BE2C (cell line): Measurements from ENCODE around the gene APPL2. TPM values are rescaled to one million over a fixed set of nuclear protein-coding genes. Genes with fewer than 3 reads are reported as not detected.

Experiments used
- DNase-seq: peaks from one replicate; pipeline ENCODE4 v3.0.0-alpha.2; 2020
- H3K27me3 ChIP-seq: fragments of 250-450 bp; sonication (Bioruptor Pico); 2 replicates; pipeline ENCODE4 v1.5.1; 2020; ENCODE audit warnings: mild to moderate bottlenecking
- H3K36me3 ChIP-seq: fragments of 250-450 bp; sonication (Bioruptor Pico); 2 replicates; pipeline ENCODE4 v1.5.1; 2020; ENCODE audit warnings: mild to moderate bottlenecking
- H3K4me1 ChIP-seq: fragments of 250-450 bp; sonication (Bioruptor Pico); 2 replicates; pipeline ENCODE4 v1.5.1; 2020
- H3K4me3 ChIP-seq: 2 replicates; pipeline ENCODE4 v1.5.1; 2011; ENCODE audit warnings: low read depth, low read length
- H3K9me3 ChIP-seq: fragments of 250-450 bp; sonication (Bioruptor Pico); 2 replicates; pipeline ENCODE4 v1.5.1; 2020
- CTCF ChIP-seq: IDR thresholded peaks from 2 replicates; pipeline ENCODE4 v1.5.1; 2012; ENCODE audit warnings: mild to moderate bottlenecking, low read depth, low read length
- polyA plus RNA-seq: library from polyadenylated mRNA; unstranded; fragments of >200 nt; gene quantifications from one replicate; pipeline ENCODE4 v1.2.1, GENCODE V29; 2012; ENCODE audit warnings: low read depth, missing spikeins; ENCODE audit not compliant: insufficient read length, insufficient read depth

APPL2 gene, protein sequence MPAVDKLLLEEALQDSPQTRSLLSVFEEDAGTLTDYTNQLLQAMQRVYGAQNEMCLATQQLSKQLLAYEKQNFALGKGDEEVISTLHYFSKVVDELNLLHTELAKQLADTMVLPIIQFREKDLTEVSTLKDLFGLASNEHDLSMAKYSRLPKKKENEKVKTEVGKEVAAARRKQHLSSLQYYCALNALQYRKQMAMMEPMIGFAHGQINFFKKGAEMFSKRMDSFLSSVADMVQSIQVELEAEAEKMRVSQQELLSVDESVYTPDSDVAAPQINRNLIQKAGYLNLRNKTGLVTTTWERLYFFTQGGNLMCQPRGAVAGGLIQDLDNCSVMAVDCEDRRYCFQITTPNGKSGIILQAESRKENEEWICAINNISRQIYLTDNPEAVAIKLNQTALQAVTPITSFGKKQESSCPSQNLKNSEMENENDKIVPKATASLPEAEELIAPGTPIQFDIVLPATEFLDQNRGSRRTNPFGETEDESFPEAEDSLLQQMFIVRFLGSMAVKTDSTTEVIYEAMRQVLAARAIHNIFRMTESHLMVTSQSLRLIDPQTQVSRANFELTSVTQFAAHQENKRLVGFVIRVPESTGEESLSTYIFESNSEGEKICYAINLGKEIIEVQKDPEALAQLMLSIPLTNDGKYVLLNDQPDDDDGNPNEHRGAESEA
- 11.8 TPM for polyA plus RNA-seq

- peak within 1 kb of the TSS; percentile 87 for H3K4me3 ChIP-seq
- peak; percentile 92 for DNase-seq
- TF ChIP-seq CTCF, result no peak
- peaks cover 2% of the 10 kb centered on the region; the same call in 1 of the 2 replicates for H3K4me1 ChIP-seq
- no peaks in the 10 kb centered on the region for H3K9me3 ChIP-seq
- H3K36me3 ChIP-seq, result no peaks in the 10 kb centered on the region
- no peaks in the 10 kb centered on the region; the same call in 1 of the 2 replicates for H3K27me3 ChIP-seq
These were observed at the start of gene APPL2 for GRCh38 chr12:105235732-105236476. TSS of gene APPL2 (minus strand) at chr12:105236174. CDS start at chr12:105236012, 162 bp downstream.

- DNase-seq, result no peak
- H3K9me3 ChIP-seq, result no peaks in the 10 kb centered on the region
- H3K27me3 ChIP-seq, result peaks cover 24% of the 10 kb centered on the region
- H3K36me3 ChIP-seq, result no peaks in the 10 kb centered on the region
- H3K4me1 ChIP-seq, result no peaks in the 10 kb centered on the region
- no peak for TF ChIP-seq CTCF
- H3K4me3 ChIP-seq, result no peak overlapping the region
These were observed 49.4 kb upstream of the APPL2 start for GRCh38 chr12:105285378-105285777.

GRCh38 chr12:105281694-105282049 lies 45.7 kb upstream of the APPL2 start:
- H3K4me3 ChIP-seq, result no peak overlapping the region
- no peak; the same call in 1 of the 2 replicates for TF ChIP-seq CTCF
- H3K9me3 ChIP-seq, result no peaks in the 10 kb centered on the region
- H3K27me3 ChIP-seq, result peaks cover 24% of the 10 kb centered on the region
- no peaks in the 10 kb centered on the region for H3K36me3 ChIP-seq
- no peak for DNase-seq
- H3K4me1 ChIP-seq, result no peaks in the 10 kb centered on the region

DNA sequence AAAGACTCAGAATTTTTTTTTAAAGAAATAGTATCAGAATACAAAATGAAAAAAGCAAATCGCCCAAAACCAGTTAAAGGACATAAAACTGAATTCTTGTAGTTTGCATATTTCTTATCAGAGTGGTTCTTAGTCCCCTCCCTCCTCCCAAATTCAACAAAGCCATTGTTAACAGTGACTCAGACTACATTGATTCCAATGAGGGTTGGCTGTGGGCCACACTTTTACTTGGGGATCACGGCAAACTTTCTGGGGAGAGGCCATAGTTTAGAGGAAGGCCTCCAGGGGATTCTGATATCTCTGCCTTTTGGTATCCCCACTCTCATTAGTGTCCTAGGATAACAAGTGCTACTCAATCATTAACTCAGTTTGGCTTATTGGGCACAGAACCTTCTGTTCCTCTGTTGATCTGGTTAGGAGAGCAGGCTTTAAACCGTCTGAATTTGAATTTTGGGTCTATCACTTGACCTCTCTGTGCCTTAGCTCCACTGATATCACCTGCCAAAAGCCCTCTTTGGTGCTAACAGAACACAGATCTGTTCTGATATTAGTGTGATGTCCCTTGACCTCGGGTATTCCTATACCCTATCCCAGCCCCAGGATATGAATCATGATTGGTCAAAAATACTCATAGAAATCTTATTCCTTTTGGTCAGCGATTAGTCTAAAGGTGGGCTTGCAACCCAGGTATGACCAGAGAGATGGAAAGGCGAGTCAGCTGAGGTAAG lies 45.2 kb upstream of the APPL2 start:
- Histone ChIP-seq H3K27me3 (peaks cover 20% of the 10 kb centered on the region), H3K9me3 (no peaks in the 10 kb centered on the region), H3K4me1 (no peaks in the 10 kb centered on the region), H3K36me3 (no peaks in the 10 kb centered on the region), H3K4me3 (no peak overlapping the region)
- no peak for DNase-seq
- TF ChIP-seq CTCF, result no peak

GRCh38 chr12:105279460-105280056 lies 43.6 kb upstream of the APPL2 start:
- peak; percentile 19 for DNase-seq
- H3K4me3 ChIP-seq, result no peak overlapping the region
- peaks cover 15% of the 10 kb centered on the region for H3K27me3 ChIP-seq
- no peaks in the 10 kb centered on the region for H3K9me3 ChIP-seq
- peak; percentile 63 for TF ChIP-seq CTCF
- H3K36me3 ChIP-seq, result no peaks in the 10 kb centered on the region
- no peaks in the 10 kb centered on the region for H3K4me1 ChIP-seq
